K562 (cell line): Measurements from ENCODE around the gene SMARCC1. TPM values are rescaled to one million over a fixed set of nuclear protein-coding genes. Genes with fewer than 3 reads are reported as not detected.

ENCODE experiments used
- CBX5 ChIP-seq: IDR thresholded peaks from 2 replicates; pipeline ENCODE4 v1.6.1; 2014; ENCODE audit warnings: low read depth, borderline replicate concordance
- MAFK ChIP-seq: IDR thresholded peaks from 2 replicates; pipeline ENCODE4 v1.6.1; 2011; ENCODE audit warnings: low read length, improper control_type of control experiment
- SPI1 ChIP-seq: IDR thresholded peaks from 2 replicates; pipeline ENCODE4 v1.6.1; 2011; ENCODE audit warnings: low read depth, low read length, control low read depth, borderline replicate concordance
- STAT5B ChIP-seq: fragments of 250-450 bp; sonication (Bioruptor Pico); IDR thresholded peaks from 2 replicates; pipeline ENCODE4 v1.8.0; 2021; ENCODE audit warnings: mild to moderate bottlenecking, inconsistent platforms
- ZFP36 ChIP-seq: fragments of 150-350 bp; IDR thresholded peaks from 2 replicates; pipeline ENCODE4 v1.6.1; 2018; ENCODE audit warnings: low read length, low read depth; ENCODE audit not compliant: partially characterized antibody
- ZNF121 ChIP-seq: sonication (generic); formaldehyde crosslinking; conservative IDR thresholded peaks from 2 replicates; pipeline ENCODE4 v1.8.0; 2022; ENCODE audit warnings: missing genetic modification reagents
- ZNF384 ChIP-seq: IDR thresholded peaks from 2 replicates; pipeline ENCODE4 v1.6.1; 2012; ENCODE audit warnings: low read depth, low read length, improper control_type of control experiment
- polyA plus RNA-seq, 8 experiments: library from polyadenylated mRNA; depleted of rRNA in 4 of 8; stranded (reverse) in 5 of 8; unstranded in 3 of 8; fragments of >200 nt; fragmentation: Nextera tagmentation in 2 of 8; fragmentation: Illumina TruSeq in 1 of 8; extraction: Ambion mirVana in 2 of 8; extraction: Trizol in 1 of 8; gene quantifications; 2 replicates each; pipeline versions ENCODE4 v1.2.1 to v1.2.3, GENCODE V29; 2011 to 2014; ENCODE audit warnings: inconsistent platforms in 1 of 8, missing spikeins in 1 of 8
- total RNA-seq, 7 experiments: library from RNA; depleted of rRNA in 6 of 7; stranded (reverse); fragments of >200 nt in 6 of 7; fragmentation: Illumina TruSeq in 2 of 7; extraction: Trizol in 2 of 7; gene quantifications; 2 replicates each; pipeline versions ENCODE4 v1.2.1 to v1.2.3, GENCODE V29; 2011 to 2021; ENCODE audit warnings: low replicate concordance in 1 of 7
- TF ChIP-seq, protein P1 (sequence below): fragments of 450-650 bp; IDR thresholded peaks from 2 replicates; pipeline ENCODE4 v1.6.1; 2017; ENCODE audit warnings: antibody characterized with exemption, mild to moderate bottlenecking
- TF ChIP-seq, protein P2 (sequence below), 2 experiments: fragments of 200-800 bp in 1 of 2; sonication (Bioruptor generic) in 1 of 2; sonication (generic) in 1 of 2; formaldehyde crosslinking in 1 of 2; IDR thresholded peaks in 1 of 2; conservative IDR thresholded peaks in 1 of 2; 2 replicates each; pipeline versions ENCODE4 v1.5.0 to v1.6.1; 2016 to 2020; ENCODE audit warnings: missing compliant biosample characterization in 1 of 2, missing genetic modification characterization in 1 of 2, missing genetic modification reagents in 1 of 2
- TF ChIP-seq, protein P3 (sequence below): sonication (generic); formaldehyde crosslinking; IDR thresholded peaks from 2 replicates; pipeline ENCODE4 v1.8.1; 2022; ENCODE audit warnings: missing genetic modification reagents
- TF ChIP-seq, protein P4 (sequence below): sonication (generic); formaldehyde crosslinking; IDR thresholded peaks from 2 replicates; pipeline ENCODE4 v1.8.1; 2023; ENCODE audit warnings: missing genetic modification reagents, mild to moderate bottlenecking, borderline replicate concordance
- TF ChIP-seq, protein P5 (sequence below): fragments of 450-650 bp; formaldehyde crosslinking; IDR thresholded peaks from 2 replicates; pipeline ENCODE4 v1.4.0; 2022; ENCODE audit warnings: mild to moderate bottlenecking, moderate library complexity

The SMARCC1 gene
- total and polyA plus RNA-seq, 9 of the 15 experiments (the other 6 are each of a cell fraction or from before 2014, with no cell fraction given): 20.7 to 199 (median 66.0) TPM

DNA sequence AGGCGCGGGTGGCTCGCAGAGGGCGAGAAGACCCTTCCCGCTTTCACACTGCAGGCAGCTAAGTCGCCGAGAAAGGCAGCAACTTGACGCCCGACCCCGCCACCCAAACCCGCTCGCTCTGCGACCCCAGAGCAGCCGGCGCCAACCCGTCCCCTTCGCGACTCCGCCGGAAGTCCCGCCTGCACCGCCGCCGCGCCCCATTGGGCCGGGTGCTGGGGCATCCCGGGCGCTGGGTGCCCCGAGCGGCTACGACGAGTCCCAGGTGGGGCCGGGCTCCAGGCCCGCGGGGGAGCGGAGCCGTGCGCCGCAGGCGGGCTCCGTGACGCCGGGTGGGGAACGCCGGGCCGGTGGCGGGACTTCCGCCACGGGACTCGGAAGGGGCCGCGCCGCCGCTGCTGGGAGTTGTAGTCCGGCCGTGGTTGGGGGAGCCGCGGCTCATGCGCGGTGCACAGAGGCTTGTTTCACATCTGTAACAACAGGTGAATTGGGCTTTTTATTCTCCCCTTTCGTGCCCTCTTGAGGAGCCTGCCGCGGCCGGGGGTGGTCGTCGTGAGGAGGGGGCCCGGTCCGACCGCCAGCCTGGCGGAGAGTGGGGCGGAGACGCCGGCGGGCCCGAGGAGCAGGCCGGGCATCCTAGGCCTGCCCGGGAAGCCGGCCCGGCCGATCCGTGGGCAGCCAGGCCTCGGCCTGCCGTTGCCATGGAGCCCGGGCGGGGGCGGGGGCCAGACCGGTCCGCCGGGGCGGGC lies 21.2 kb upstream of the SMARCC1 start, which contains the start of gene DHX30 (continued):
- TF ChIP-seq, protein P1, sequence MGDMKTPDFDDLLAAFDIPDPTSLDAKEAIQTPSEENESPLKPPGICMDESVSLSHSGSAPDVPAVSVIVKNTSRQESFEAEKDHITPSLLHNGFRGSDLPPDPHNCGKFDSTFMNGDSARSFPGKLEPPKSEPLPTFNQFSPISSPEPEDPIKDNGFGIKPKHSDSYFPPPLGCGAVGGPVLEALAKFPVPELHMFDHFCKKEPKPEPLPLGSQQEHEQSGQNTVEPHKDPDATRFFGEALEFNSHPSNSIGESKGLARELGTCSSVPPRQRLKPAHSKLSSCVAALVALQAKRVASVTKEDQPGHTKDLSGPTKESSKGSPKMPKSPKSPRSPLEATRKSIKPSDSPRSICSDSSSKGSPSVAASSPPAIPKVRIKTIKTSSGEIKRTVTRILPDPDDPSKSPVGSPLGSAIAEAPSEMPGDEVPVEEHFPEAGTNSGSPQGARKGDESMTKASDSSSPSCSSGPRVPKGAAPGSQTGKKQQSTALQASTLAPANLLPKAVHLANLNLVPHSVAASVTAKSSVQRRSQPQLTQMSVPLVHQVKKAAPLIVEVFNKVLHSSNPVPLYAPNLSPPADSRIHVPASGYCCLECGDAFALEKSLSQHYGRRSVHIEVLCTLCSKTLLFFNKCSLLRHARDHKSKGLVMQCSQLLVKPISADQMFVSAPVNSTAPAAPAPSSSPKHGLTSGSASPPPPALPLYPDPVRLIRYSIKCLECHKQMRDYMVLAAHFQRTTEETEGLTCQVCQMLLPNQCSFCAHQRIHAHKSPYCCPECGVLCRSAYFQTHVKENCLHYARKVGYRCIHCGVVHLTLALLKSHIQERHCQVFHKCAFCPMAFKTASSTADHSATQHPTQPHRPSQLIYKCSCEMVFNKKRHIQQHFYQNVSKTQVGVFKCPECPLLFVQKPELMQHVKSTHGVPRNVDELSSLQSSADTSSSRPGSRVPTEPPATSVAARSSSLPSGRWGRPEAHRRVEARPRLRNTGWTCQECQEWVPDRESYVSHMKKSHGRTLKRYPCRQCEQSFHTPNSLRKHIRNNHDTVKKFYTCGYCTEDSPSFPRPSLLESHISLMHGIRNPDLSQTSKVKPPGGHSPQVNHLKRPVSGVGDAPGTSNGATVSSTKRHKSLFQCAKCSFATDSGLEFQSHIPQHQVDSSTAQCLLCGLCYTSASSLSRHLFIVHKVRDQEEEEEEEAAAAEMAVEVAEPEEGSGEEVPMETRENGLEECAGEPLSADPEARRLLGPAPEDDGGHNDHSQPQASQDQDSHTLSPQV: peak; percentile 61; the same call in 1 of the 2 replicates
- TF ChIP-seq, protein P2, sequence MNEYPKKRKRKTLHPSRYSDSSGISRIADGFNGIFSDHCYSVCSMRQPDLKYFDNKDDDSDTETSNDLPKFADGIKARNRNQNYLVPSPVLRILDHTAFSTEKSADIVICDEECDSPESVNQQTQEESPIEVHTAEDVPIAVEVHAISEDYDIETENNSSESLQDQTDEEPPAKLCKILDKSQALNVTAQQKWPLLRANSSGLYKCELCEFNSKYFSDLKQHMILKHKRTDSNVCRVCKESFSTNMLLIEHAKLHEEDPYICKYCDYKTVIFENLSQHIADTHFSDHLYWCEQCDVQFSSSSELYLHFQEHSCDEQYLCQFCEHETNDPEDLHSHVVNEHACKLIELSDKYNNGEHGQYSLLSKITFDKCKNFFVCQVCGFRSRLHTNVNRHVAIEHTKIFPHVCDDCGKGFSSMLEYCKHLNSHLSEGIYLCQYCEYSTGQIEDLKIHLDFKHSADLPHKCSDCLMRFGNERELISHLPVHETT (CRISPR knock-in tag; conservative IDR thresholded peaks at IDR 0.05 in 1 of 2, IDR thresholded peaks at IDR 0.05 in 1 of 2): peak in 1 of 2 experiments; percentile 96; a peak in 2 of 4 replicates
- TF ChIP-seq MAFK (no peak), ZFP36 (no peak), ZNF384 (no peak), SPI1 (peak; percentile 25; the same call in 1 of the 2 replicates), STAT5B (no peak), ZNF121 (CRISPR knock-in tag) (no peak), CBX5 (no peak)
- TF ChIP-seq, protein P3, sequence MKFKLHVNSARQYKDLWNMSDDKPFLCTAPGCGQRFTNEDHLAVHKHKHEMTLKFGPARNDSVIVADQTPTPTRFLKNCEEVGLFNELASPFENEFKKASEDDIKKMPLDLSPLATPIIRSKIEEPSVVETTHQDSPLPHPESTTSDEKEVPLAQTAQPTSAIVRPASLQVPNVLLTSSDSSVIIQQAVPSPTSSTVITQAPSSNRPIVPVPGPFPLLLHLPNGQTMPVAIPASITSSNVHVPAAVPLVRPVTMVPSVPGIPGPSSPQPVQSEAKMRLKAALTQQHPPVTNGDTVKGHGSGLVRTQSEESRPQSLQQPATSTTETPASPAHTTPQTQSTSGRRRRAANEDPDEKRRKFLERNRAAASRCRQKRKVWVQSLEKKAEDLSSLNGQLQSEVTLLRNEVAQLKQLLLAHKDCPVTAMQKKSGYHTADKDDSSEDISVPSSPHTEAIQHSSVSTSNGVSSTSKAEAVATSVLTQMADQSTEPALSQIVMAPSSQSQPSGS (CRISPR knock-in tag): no peak
- TF ChIP-seq, protein P4, sequence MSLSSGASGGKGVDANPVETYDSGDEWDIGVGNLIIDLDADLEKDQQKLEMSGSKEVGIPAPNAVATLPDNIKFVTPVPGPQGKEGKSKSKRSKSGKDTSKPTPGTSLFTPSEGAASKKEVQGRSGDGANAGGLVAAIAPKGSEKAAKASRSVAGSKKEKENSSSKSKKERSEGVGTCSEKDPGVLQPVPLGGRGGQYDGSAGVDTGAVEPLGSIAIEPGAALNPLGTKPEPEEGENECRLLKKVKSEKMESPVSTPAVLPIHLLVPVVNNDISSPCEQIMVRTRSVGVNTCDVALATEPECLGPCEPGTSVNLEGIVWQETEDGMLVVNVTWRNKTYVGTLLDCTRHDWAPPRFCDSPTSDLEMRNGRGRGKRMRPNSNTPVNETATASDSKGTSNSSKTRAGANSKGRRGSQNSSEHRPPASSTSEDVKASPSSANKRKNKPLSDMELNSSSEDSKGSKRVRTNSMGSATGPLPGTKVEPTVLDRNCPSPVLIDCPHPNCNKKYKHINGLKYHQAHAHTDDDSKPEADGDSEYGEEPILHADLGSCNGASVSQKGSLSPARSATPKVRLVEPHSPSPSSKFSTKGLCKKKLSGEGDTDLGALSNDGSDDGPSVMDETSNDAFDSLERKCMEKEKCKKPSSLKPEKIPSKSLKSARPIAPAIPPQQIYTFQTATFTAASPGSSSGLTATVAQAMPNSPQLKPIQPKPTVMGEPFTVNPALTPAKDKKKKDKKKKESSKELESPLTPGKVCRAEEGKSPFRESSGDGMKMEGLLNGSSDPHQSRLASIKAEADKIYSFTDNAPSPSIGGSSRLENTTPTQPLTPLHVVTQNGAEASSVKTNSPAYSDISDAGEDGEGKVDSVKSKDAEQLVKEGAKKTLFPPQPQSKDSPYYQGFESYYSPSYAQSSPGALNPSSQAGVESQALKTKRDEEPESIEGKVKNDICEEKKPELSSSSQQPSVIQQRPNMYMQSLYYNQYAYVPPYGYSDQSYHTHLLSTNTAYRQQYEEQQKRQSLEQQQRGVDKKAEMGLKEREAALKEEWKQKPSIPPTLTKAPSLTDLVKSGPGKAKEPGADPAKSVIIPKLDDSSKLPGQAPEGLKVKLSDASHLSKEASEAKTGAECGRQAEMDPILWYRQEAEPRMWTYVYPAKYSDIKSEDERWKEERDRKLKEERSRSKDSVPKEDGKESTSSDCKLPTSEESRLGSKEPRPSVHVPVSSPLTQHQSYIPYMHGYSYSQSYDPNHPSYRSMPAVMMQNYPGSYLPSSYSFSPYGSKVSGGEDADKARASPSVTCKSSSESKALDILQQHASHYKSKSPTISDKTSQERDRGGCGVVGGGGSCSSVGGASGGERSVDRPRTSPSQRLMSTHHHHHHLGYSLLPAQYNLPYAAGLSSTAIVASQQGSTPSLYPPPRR (CRISPR knock-in tag): no peak
- TF ChIP-seq, protein P5, sequence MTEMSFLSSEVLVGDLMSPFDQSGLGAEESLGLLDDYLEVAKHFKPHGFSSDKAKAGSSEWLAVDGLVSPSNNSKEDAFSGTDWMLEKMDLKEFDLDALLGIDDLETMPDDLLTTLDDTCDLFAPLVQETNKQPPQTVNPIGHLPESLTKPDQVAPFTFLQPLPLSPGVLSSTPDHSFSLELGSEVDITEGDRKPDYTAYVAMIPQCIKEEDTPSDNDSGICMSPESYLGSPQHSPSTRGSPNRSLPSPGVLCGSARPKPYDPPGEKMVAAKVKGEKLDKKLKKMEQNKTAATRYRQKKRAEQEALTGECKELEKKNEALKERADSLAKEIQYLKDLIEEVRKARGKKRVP (CRISPR knock-in tag): no peak
